ENCODE data around the gene DNM3.
"Not testable (repeated sequence)": the region's sequence is repeated elsewhere in the genome, so short reads cannot be mapped to it uniquely, and the experiment has no call there.

DNM3 gene

GRCh38 chr1:172307508-172307907 is 466.2 kb downstream of the DNM3 start:
- H3K4me1 ChIP-seq (ENCODE audit: insufficient read depth, low read length); H3K36me3 ChIP-seq (ENCODE audit: insufficient read depth, low read depth, low read length); H3K27me3 ChIP-seq (ENCODE audit: insufficient read depth, low read length); H3K9me3 ChIP-seq (ENCODE audit: insufficient read depth, low read depth, low read length); H3K9ac ChIP-seq (ENCODE audit: low read depth, low read length); H3K27ac ChIP-seq (ENCODE audit: low read length); H3K4me3 ChIP-seq (ENCODE audit: low read length): not testable (repeated sequence)

- no peaks in the 10 kb centered on the region for H3K36me3 ChIP-seq (ENCODE audit: insufficient read depth, low read depth, low read length)
- no peaks in the 10 kb centered on the region for H3K27me3 ChIP-seq (ENCODE audit: insufficient read depth, low read length)
- no peak overlapping the region for H3K4me3 ChIP-seq (ENCODE audit: low read length)
- H3K27ac ChIP-seq (ENCODE audit: low read length) = no peak overlapping the region
- no peaks in the 10 kb centered on the region for H3K9me3 ChIP-seq (ENCODE audit: insufficient read depth, low read depth, low read length)
- H3K9ac ChIP-seq (ENCODE audit: low read depth, low read length) = no peak overlapping the region
- no peaks in the 10 kb centered on the region for H3K4me1 ChIP-seq (ENCODE audit: insufficient read depth, low read length)
Observed at GRCh38 chr1:172308142-172308541, 466.8 kb downstream of the DNM3 start.

GRCh38 chr1:172308577-172308976 is 467.3 kb downstream of the DNM3 start:
- no peaks in the 10 kb centered on the region for H3K27me3 ChIP-seq (ENCODE audit: insufficient read depth, low read length)
- H3K36me3 ChIP-seq (ENCODE audit: insufficient read depth, low read depth, low read length) = no peaks in the 10 kb centered on the region
- no peaks in the 10 kb centered on the region for H3K9me3 ChIP-seq (ENCODE audit: insufficient read depth, low read depth, low read length)

GRCh38 chr1:172320733-172321132 is 479.4 kb downstream of the DNM3 start:
- Histone ChIP-seq H3K4me3 (ENCODE audit: low read length) (no peak overlapping the region), H3K9me3 (ENCODE audit: insufficient read depth, low read depth, low read length) (no peaks in the 10 kb centered on the region), H3K27ac (ENCODE audit: low read length) (no peak overlapping the region), H3K9ac (ENCODE audit: low read depth, low read length) (no peak overlapping the region), H3K36me3 (ENCODE audit: insufficient read depth, low read depth, low read length) (no peaks in the 10 kb centered on the region), H3K27me3 (ENCODE audit: insufficient read depth, low read length) (no peaks in the 10 kb centered on the region), H3K4me1 (ENCODE audit: insufficient read depth, low read length) (no peaks in the 10 kb centered on the region)

More at GRCh38 chr1:172308577-172308976, 467.3 kb downstream of the DNM3 start:
- Histone ChIP-seq H3K4me1 (ENCODE audit: insufficient read depth, low read length) (no peaks in the 10 kb centered on the region), H3K27ac (ENCODE audit: low read length) (no peak overlapping the region), H3K9ac (ENCODE audit: low read depth, low read length) (no peak overlapping the region), H3K4me3 (ENCODE audit: low read length) (no peak overlapping the region)

GRCh38 chr1:172321451-172321850 is 480.2 kb downstream of the DNM3 start:
- no peaks in the 10 kb centered on the region for H3K27me3 ChIP-seq (ENCODE audit: insufficient read depth, low read length)
- no peak overlapping the region for H3K9ac ChIP-seq (ENCODE audit: low read depth, low read length)
- H3K4me3 ChIP-seq (ENCODE audit: low read length) = no peak overlapping the region
- H3K27ac ChIP-seq (ENCODE audit: low read length) = no peak overlapping the region
- no peaks in the 10 kb centered on the region for H3K4me1 ChIP-seq (ENCODE audit: insufficient read depth, low read length)
- H3K9me3 ChIP-seq (ENCODE audit: insufficient read depth, low read depth, low read length) = no peaks in the 10 kb centered on the region
- H3K36me3 ChIP-seq (ENCODE audit: insufficient read depth, low read depth, low read length) = no peaks in the 10 kb centered on the region

GRCh38 chr1:172322219-172323061 is 481.1 kb downstream of the DNM3 start:
- Histone ChIP-seq H3K27ac (ENCODE audit: low read length) (no peak overlapping the region), H3K4me1 (ENCODE audit: insufficient read depth, low read length) (no peaks in the 10 kb centered on the region), H3K9me3 (ENCODE audit: insufficient read depth, low read depth, low read length) (no peaks in the 10 kb centered on the region), H3K27me3 (ENCODE audit: insufficient read depth, low read length) (no peaks in the 10 kb centered on the region), H3K4me3 (ENCODE audit: low read length) (no peak overlapping the region), H3K36me3 (ENCODE audit: insufficient read depth, low read depth, low read length) (no peaks in the 10 kb centered on the region), H3K9ac (ENCODE audit: low read depth, low read length) (no peak overlapping the region)

- Histone ChIP-seq H3K9ac (ENCODE audit: low read depth, low read length) (no peak overlapping the region), H3K4me3 (ENCODE audit: low read length) (no peak overlapping the region), H3K36me3 (ENCODE audit: insufficient read depth, low read depth, low read length) (no peaks in the 10 kb centered on the region), H3K27ac (ENCODE audit: low read length) (no peak overlapping the region), H3K4me1 (ENCODE audit: insufficient read depth, low read length) (no peaks in the 10 kb centered on the region), H3K27me3 (ENCODE audit: insufficient read depth, low read length) (no peaks in the 10 kb centered on the region), H3K9me3 (ENCODE audit: insufficient read depth, low read depth, low read length) (no peaks in the 10 kb centered on the region)
Observed at GRCh38 chr1:172323686-172324085, 482.4 kb downstream of the DNM3 start.

- Histone ChIP-seq H3K4me1 (ENCODE audit: insufficient read depth, low read length) (no peaks in the 10 kb centered on the region), H3K27ac (ENCODE audit: low read length) (no peak overlapping the region), H3K27me3 (ENCODE audit: insufficient read depth, low read length) (no peaks in the 10 kb centered on the region), H3K9ac (ENCODE audit: low read depth, low read length) (no peak overlapping the region), H3K9me3 (ENCODE audit: insufficient read depth, low read depth, low read length) (no peaks in the 10 kb centered on the region), H3K36me3 (ENCODE audit: insufficient read depth, low read depth, low read length) (no peaks in the 10 kb centered on the region), H3K4me3 (ENCODE audit: low read length) (no peak overlapping the region)
Observed at GRCh38 chr1:172324086-172324485, 482.8 kb downstream of the DNM3 start.

- Histone ChIP-seq H3K4me3 (ENCODE audit: low read length) (no peak overlapping the region), H3K9ac (ENCODE audit: low read depth, low read length) (no peak overlapping the region), H3K36me3 (ENCODE audit: insufficient read depth, low read depth, low read length) (no peaks in the 10 kb centered on the region), H3K27me3 (ENCODE audit: insufficient read depth, low read length) (no peaks in the 10 kb centered on the region), H3K27ac (ENCODE audit: low read length) (no peak overlapping the region), H3K9me3 (ENCODE audit: insufficient read depth, low read depth, low read length) (no peaks in the 10 kb centered on the region), H3K4me1 (ENCODE audit: insufficient read depth, low read length) (no peaks in the 10 kb centered on the region)
Observed at GRCh38 chr1:172324761-172325160, 483.5 kb downstream of the DNM3 start.

- H3K4me3 ChIP-seq (ENCODE audit: low read length) = no peak overlapping the region
- H3K9me3 ChIP-seq (ENCODE audit: insufficient read depth, low read depth, low read length) = no peaks in the 10 kb centered on the region
- H3K4me1 ChIP-seq (ENCODE audit: insufficient read depth, low read length) = no peaks in the 10 kb centered on the region
- no peaks in the 10 kb centered on the region for H3K27me3 ChIP-seq (ENCODE audit: insufficient read depth, low read length)
- no peak overlapping the region for H3K9ac ChIP-seq (ENCODE audit: low read depth, low read length)
- H3K36me3 ChIP-seq (ENCODE audit: insufficient read depth, low read depth, low read length) = no peaks in the 10 kb centered on the region
- H3K27ac ChIP-seq (ENCODE audit: low read length) = no peak overlapping the region
Observed at GRCh38 chr1:172325531-172325930, 484.2 kb downstream of the DNM3 start.

- no peak overlapping the region for H3K27ac ChIP-seq (ENCODE audit: low read length)
- no peaks in the 10 kb centered on the region for H3K9me3 ChIP-seq (ENCODE audit: insufficient read depth, low read depth, low read length)
Observed at GRCh38 chr1:172326136-172326535, 484.8 kb downstream of the DNM3 start.

GRCh38 chr1:172328266-172328665 is 487.0 kb downstream of the DNM3 start:
- Histone ChIP-seq H3K9ac (ENCODE audit: low read depth, low read length) (no peak overlapping the region), H3K9me3 (ENCODE audit: insufficient read depth, low read depth, low read length) (no peaks in the 10 kb centered on the region), H3K27ac (ENCODE audit: low read length) (no peak overlapping the region), H3K4me3 (ENCODE audit: low read length) (no peak overlapping the region), H3K4me1 (ENCODE audit: insufficient read depth, low read length) (no peaks in the 10 kb centered on the region), H3K27me3 (ENCODE audit: insufficient read depth, low read length) (no peaks in the 10 kb centered on the region), H3K36me3 (ENCODE audit: insufficient read depth, low read depth, low read length) (no peaks in the 10 kb centered on the region)

More at GRCh38 chr1:172326136-172326535, 484.8 kb downstream of the DNM3 start:
- no peak overlapping the region for H3K9ac ChIP-seq (ENCODE audit: low read depth, low read length)
- H3K36me3 ChIP-seq (ENCODE audit: insufficient read depth, low read depth, low read length) = no peaks in the 10 kb centered on the region
- no peaks in the 10 kb centered on the region for H3K27me3 ChIP-seq (ENCODE audit: insufficient read depth, low read length)
- H3K4me1 ChIP-seq (ENCODE audit: insufficient read depth, low read length) = no peaks in the 10 kb centered on the region
- no peak overlapping the region for H3K4me3 ChIP-seq (ENCODE audit: low read length)

All from iPS-20b (cell line).